OCI-LY1 (cell line): ENCODE data around the gene CALY.
A peak's percentile ranks its signal among the peaks of the same experiment; 100 is the strongest.

Experiments
- H2AFZ ChIP-seq: fragments of 200-600 bp; sonication (generic), shearing (Covaris generic); 2 replicates; pipeline ENCODE4 v1.6.0; 2014; ENCODE audit warnings: antibody characterized with exemption, mild to moderate bottlenecking, low read length
- H3F3A ChIP-seq: fragments of 200-600 bp; sonication (generic), shearing (Covaris generic); 2 replicates; pipeline ENCODE4 v1.6.0; 2014; ENCODE audit warnings: mild to moderate bottlenecking, antibody characterized with exemption, low read length, moderate library complexity; ENCODE audit not compliant: insufficient read depth
- H3K27ac ChIP-seq: fragments of 200-600 bp; sonication (generic); 2 replicates; pipeline ENCODE4 v1.5.1; 2014; ENCODE audit warnings: low read length, mixed run types, mild to moderate bottlenecking, low read depth; ENCODE audit not compliant: poor library complexity, severe bottlenecking
- H3K27me3 ChIP-seq: fragments of 200-600 bp; sonication (generic); 2 replicates; pipeline ENCODE4 v1.6.0; 2014; ENCODE audit warnings: antibody characterized with exemption, mild to moderate bottlenecking, low read length, moderate library complexity; ENCODE audit not compliant: insufficient read depth
- H3K36me3 ChIP-seq: fragments of 200-600 bp; sonication (generic); 2 replicates; pipeline ENCODE4 v1.6.1; 2014; ENCODE audit warnings: mild to moderate bottlenecking, antibody characterized with exemption, low read length, moderate library complexity, mixed read lengths; ENCODE audit not compliant: insufficient read depth
- H3K4me1 ChIP-seq: fragments of 200-600 bp; sonication (generic); 2 replicates; pipeline ENCODE4 v1.5.1; 2014; ENCODE audit warnings: mild to moderate bottlenecking, low read length, moderate library complexity; ENCODE audit not compliant: insufficient read depth, severe bottlenecking
- H3K4me2 ChIP-seq: fragments of 200-600 bp; sonication (generic), shearing (Covaris generic); 2 replicates; pipeline ENCODE4 v1.6.1; 2014; ENCODE audit warnings: low read length
- H3K4me3 ChIP-seq: fragments of 200-600 bp; sonication (generic); 2 replicates; pipeline ENCODE4 v1.5.1; 2014; ENCODE audit warnings: low read length, low read depth, mild to moderate bottlenecking, mixed read lengths; ENCODE audit not compliant: poor library complexity, severe bottlenecking
- H3K79me2 ChIP-seq: fragments of 200-600 bp; shearing (Covaris generic); 2 replicates; pipeline ENCODE4 v1.6.1; 2016; ENCODE audit warnings: mixed run types, low read length, mixed read lengths; ENCODE audit not compliant: insufficient read depth
- H3K9ac ChIP-seq: fragments of 200-600 bp; sonication (generic), shearing (Covaris generic); 2 replicates; pipeline ENCODE4 v1.6.1; 2014; ENCODE audit warnings: mild to moderate bottlenecking, low read length, mixed read lengths
- H3K9me2 ChIP-seq: fragments of 200-600 bp; sonication (generic), shearing (Covaris generic); 2 replicates; pipeline ENCODE4 v1.6.1; 2014; ENCODE audit warnings: low read depth, mild to moderate bottlenecking, low read length, mixed read lengths
- H3K9me3 ChIP-seq: fragments of 200-600 bp; shearing (Covaris generic); 2 replicates; pipeline ENCODE4 v1.6.1; 2014; ENCODE audit warnings: low read length, mixed read lengths
- H4K20me1 ChIP-seq: fragments of 200-600 bp; sonication (generic), shearing (Covaris generic); 2 replicates; pipeline ENCODE4 v1.6.0; 2016; ENCODE audit warnings: mild to moderate bottlenecking, low read length; ENCODE audit not compliant: insufficient read depth
- CTCF ChIP-seq: fragments of 200-600 bp; sonication (generic), shearing (Covaris generic); IDR thresholded peaks from 2 replicates; pipeline ENCODE4 v1.5.1; 2017; ENCODE audit warnings: mild to moderate bottlenecking, antibody characterized with exemption, low read length, moderate library complexity, mixed read lengths
- EZH2 ChIP-seq: fragments of 200-600 bp; sonication (generic), shearing (Covaris generic); IDR thresholded peaks from 2 replicates; pipeline ENCODE4 v1.8.0; 2017; ENCODE audit warnings: borderline replicate concordance, mixed run types, mild to moderate bottlenecking, antibody characterized with exemption, low read length, moderate library complexity, mixed read lengths

CALY gene

GRCh38 chr10:133309100-133309719 is 27.5 kb downstream of the CALY start:
- Histone ChIP-seq H3K9ac (peak overlapping the region; percentile 71), H3K27me3 (no peaks in the 10 kb centered on the region), H2AFZ (no peak overlapping the region), H3K36me3 (peaks cover 36% of the 10 kb centered on the region), H3K4me2 (peak overlapping the region; percentile 95), H3K4me3 (peak overlapping the region; percentile 87), H3K9me2 (no peaks in the 10 kb centered on the region), H3K4me1 (peaks cover 29% of the 10 kb centered on the region), H3F3A (no peaks in the 10 kb centered on the region), H3K9me3 (no peaks in the 10 kb centered on the region), H3K27ac (peak overlapping the region; percentile 38), H3K79me2 (no peaks in the 10 kb centered on the region; the same call in 1 of the 2 replicates), H4K20me1 (no peaks in the 10 kb centered on the region)
- no peak for TF ChIP-seq CTCF

DNA sequence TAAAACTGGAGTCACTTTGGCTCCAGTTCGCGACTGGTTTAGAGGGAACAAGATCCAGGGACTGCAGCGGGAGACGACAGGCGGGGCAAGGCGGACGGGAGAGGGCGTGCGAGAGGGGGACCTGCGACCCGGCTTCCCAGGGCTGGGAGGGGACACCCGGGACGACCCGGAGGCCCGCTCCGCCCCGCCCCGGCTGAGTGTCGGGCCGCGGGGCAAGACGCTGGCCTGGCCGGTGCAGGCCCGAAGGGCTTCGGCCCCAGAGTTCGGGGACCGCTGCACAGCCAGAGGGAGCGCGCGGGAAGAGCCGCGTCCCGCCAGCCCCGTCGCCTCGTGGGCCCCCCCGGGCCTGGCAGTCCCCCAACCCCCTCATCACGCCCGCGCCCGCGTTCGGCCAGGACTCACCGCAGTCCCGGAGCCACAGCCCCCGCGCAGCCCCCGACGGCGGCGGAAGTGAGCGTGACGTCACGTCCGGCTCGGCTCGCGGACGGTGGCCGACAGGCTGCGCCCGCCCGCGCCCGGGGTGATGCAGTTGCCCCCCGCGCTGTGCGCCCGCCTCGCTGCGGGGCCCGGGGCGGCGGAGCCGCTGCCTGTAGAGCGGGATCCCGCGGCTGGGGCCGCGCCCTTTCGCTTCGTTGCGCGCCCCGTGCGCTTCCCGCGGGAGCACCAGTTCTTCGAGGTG is 28.1 kb downstream of the CALY start, which contains the start of the genes TUBGCP2 and ZNF511:
TSS of gene TUBGCP2 (minus strand) at position 452 of the 679 bp plus-strand sequence. CDS start 5,931 bp downstream, outside the sequence.
TSS of gene ZNF511 (plus strand) at position 494 of the 679 bp plus-strand sequence. CDS start at position 524, 30 bp downstream.
- Histone ChIP-seq H3K27ac (peak within 1 kb of the TSS; percentile 38), H3K9me2 (no peaks in the 10 kb centered on the region), H3K4me3 (peak within 1 kb of the TSS; percentile 87), H3K79me2 (no peaks in the 10 kb centered on the region; the same call in 1 of the 2 replicates), H4K20me1 (no peaks in the 10 kb centered on the region), H3K4me1 (peaks cover 24% of the 10 kb centered on the region), H3F3A (no peaks in the 10 kb centered on the region), H3K36me3 (peaks cover 36% of the 10 kb centered on the region), H3K27me3 (no peaks in the 10 kb centered on the region), H2AFZ (no peak within 1 kb of the TSS), H3K4me2 (peak within 1 kb of the TSS; percentile 95), H3K9me3 (no peaks in the 10 kb centered on the region), H3K9ac (peak within 1 kb of the TSS; percentile 71)
- TF ChIP-seq EZH2 (no peak), CTCF (no peak)

GRCh38 chr10:133307776-133308420 is 28.8 kb downstream of the CALY start:
- H3K79me2 ChIP-seq: no peaks in the 10 kb centered on the region; the same call in 1 of the 2 replicates
- peak overlapping the region; percentile 95 for H3K4me2 ChIP-seq
- no peak overlapping the region for H2AFZ ChIP-seq
- no peaks in the 10 kb centered on the region for H3K9me3 ChIP-seq
- no peaks in the 10 kb centered on the region for H3F3A ChIP-seq
- peaks cover 32% of the 10 kb centered on the region for H3K36me3 ChIP-seq
- no peaks in the 10 kb centered on the region for H3K9me2 ChIP-seq
- peak overlapping the region; percentile 71 for H3K9ac ChIP-seq
- TF ChIP-seq EZH2 (no peak), CTCF (peak; percentile 86)
- H4K20me1 ChIP-seq: no peaks in the 10 kb centered on the region
- peaks cover 24% of the 10 kb centered on the region for H3K4me1 ChIP-seq
- peak overlapping the region; percentile 38 for H3K27ac ChIP-seq
- peak overlapping the region; percentile 87 for H3K4me3 ChIP-seq
- H3K27me3 ChIP-seq: no peaks in the 10 kb centered on the region
